H7 (cell line): ENCODE measurements around the gene HERC5. TPM values are rescaled to one million over a fixed set of nuclear protein-coding genes. Genes with fewer than 3 reads are reported as not detected.
"Not testable (repeated sequence)": the region's sequence is repeated elsewhere in the genome, so short reads cannot be mapped to it uniquely, and the experiment has no call there.

Experiments
- DNase-seq: peaks from one replicate; pipeline ENCODE4 v3.0.0; 2012
- H3K27me3 ChIP-seq: 2 replicates; pipeline ENCODE4 v1.6.0; 2011; ENCODE audit warnings: mild to moderate bottlenecking, low read length; ENCODE audit not compliant: control insufficient read depth, insufficient read depth
- H3K36me3 ChIP-seq: replicated peaks from 2 replicates; pipeline ENCODE4 v1.5.1; 2011; ENCODE audit warnings: low read length; ENCODE audit not compliant: control insufficient read depth, insufficient read depth
- H3K4me3 ChIP-seq: 2 replicates; pipeline ENCODE4 v1.5.1; 2011; ENCODE audit warnings: low read depth, mild to moderate bottlenecking, control low read depth, low read length, moderate library complexity; ENCODE audit not compliant: insufficient read depth
- total RNA-seq: library from RNA; depleted of rRNA; stranded (reverse); fragments of >200 nt; shearing (Covaris generic); gene quantifications from 2 replicates; pipeline ENCODE4 v1.2.3, GENCODE V29; 2014

Gene HERC5
- total RNA-seq, 1 experiment from 2014 or later, result 7.6 TPM

GRCh38 chr4:88440146-88440545, 16.8 kb upstream of the HERC5 start:
- Histone ChIP-seq H3K36me3 (no peaks in the 10 kb centered on the region; the same call in none of the 2 replicates), H3K27me3 (no peaks in the 10 kb centered on the region), H3K4me3 (no peak overlapping the region)
- no peak for DNase-seq

GRCh38 chr4:88441696-88442095, 15.2 kb upstream of the HERC5 start:
- DNase-seq, result no peak
- Histone ChIP-seq H3K27me3 (no peaks in the 10 kb centered on the region), H3K36me3 (no peaks in the 10 kb centered on the region; the same call in none of the 2 replicates), H3K4me3 (no peak overlapping the region)

GRCh38 chr4:88442689-88443191, 14.2 kb upstream of the HERC5 start:
- no peaks in the 10 kb centered on the region for H3K27me3 ChIP-seq
- H3K36me3 ChIP-seq, result no peaks in the 10 kb centered on the region; the same call in none of the 2 replicates
- no peak overlapping the region for H3K4me3 ChIP-seq
- no peak for DNase-seq

GRCh38 chr4:88443486-88443885, 13.4 kb upstream of the HERC5 start:
- DNase-seq, result no peak
- H3K27me3 ChIP-seq, result no peaks in the 10 kb centered on the region
- no peaks in the 10 kb centered on the region; the same call in none of the 2 replicates for H3K36me3 ChIP-seq
- no peak overlapping the region for H3K4me3 ChIP-seq

GRCh38 chr4:88445252-88445651, 11.7 kb upstream of the HERC5 start:
- no peaks in the 10 kb centered on the region; the same call in none of the 2 replicates for H3K36me3 ChIP-seq
- H3K27me3 ChIP-seq, result no peaks in the 10 kb centered on the region
- DNase-seq, result no peak

GRCh38 chr4:88446124-88446523, 10.8 kb upstream of the HERC5 start:
- H3K4me3 ChIP-seq, result no peak overlapping the region
- DNase-seq, result no peak
- no peaks in the 10 kb centered on the region for H3K27me3 ChIP-seq

More at GRCh38 chr4:88445252-88445651, 11.7 kb upstream of the HERC5 start:
- no peak overlapping the region for H3K4me3 ChIP-seq

GRCh38 chr4:88447371-88448095, 9.4 kb upstream of the HERC5 start:
- Histone ChIP-seq H3K27me3 (no peaks in the 10 kb centered on the region), H3K36me3 (no peaks in the 10 kb centered on the region), H3K4me3 (no peak overlapping the region)
- no peak for DNase-seq

More at GRCh38 chr4:88446124-88446523, 10.8 kb upstream of the HERC5 start:
- H3K36me3 ChIP-seq, result no peaks in the 10 kb centered on the region; the same call in none of the 2 replicates

- not testable (repeated sequence) for DNase-seq, H3K4me3 ChIP-seq, H3K36me3 ChIP-seq, H3K27me3 ChIP-seq
These were observed 8.6 kb upstream of the HERC5 start for GRCh38 chr4:88448211-88448765.

GRCh38 chr4:88448889-88449288, 8.0 kb upstream of the HERC5 start:
- no peaks in the 10 kb centered on the region for H3K27me3 ChIP-seq
- no peak for DNase-seq

GRCh38 chr4:88449290-88449689, 7.6 kb upstream of the HERC5 start:
- DNase-seq, result no peak
- no peaks in the 10 kb centered on the region for H3K36me3 ChIP-seq
- no peak overlapping the region for H3K4me3 ChIP-seq
- H3K27me3 ChIP-seq, result no peaks in the 10 kb centered on the region

More at GRCh38 chr4:88448889-88449288, 8.0 kb upstream of the HERC5 start:
- Histone ChIP-seq H3K36me3 (no peaks in the 10 kb centered on the region), H3K4me3 (no peak overlapping the region)

GRCh38 chr4:88451205-88451604, 5.7 kb upstream of the HERC5 start:
- H3K27me3 ChIP-seq, result no peaks in the 10 kb centered on the region

GRCh38 chr4:88452912-88453311, 4.0 kb upstream of the HERC5 start:
- H3K27me3 ChIP-seq, result peaks cover 10% of the 10 kb centered on the region
- no peak overlapping the region for H3K4me3 ChIP-seq
- H3K36me3 ChIP-seq, result no peaks in the 10 kb centered on the region
- DNase-seq, result no peak

More at GRCh38 chr4:88451205-88451604, 5.7 kb upstream of the HERC5 start:
- H3K36me3 ChIP-seq, result no peaks in the 10 kb centered on the region
- no peak for DNase-seq
- no peak overlapping the region for H3K4me3 ChIP-seq

- Histone ChIP-seq H3K36me3 (no peaks in the 10 kb centered on the region), H3K4me3 (peak overlapping the region; percentile 69), H3K27me3 (peaks cover 23% of the 10 kb centered on the region)
- DNase-seq, result peak; percentile 85
These were observed 586 bp downstream of the HERC5 start for GRCh38 chr4:88457307-88458103.

- H3K27me3 ChIP-seq, result peaks cover 23% of the 10 kb centered on the region
- no peaks in the 10 kb centered on the region; the same call in 1 of the 2 replicates for H3K36me3 ChIP-seq
- H3K4me3 ChIP-seq, result peak overlapping the region; percentile 69; the same call in 1 of the 2 replicates
- no peak for DNase-seq
These were observed 1.3 kb downstream of the HERC5 start for GRCh38 chr4:88458104-88458740.
